ENCODE measurements around the gene TSC22D4.

DNA sequence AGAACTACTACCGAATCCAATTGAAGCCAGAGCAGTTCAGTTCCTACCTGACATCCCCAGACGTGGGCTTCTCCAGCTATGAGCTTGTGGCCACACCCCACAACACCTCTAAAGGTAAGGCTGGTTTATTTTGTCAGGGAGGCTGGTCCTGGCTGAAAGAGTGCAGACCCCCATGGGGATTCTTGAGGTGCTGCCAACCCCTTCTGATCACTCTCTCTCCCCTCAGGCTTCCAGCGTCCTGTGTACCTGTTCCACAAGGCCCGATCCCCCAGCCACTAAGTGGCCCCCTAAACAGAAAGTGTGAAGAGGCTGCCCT is 45.8 kb downstream of the TSC22D4 start:
- TF ChIP-seq, protein P1, sequence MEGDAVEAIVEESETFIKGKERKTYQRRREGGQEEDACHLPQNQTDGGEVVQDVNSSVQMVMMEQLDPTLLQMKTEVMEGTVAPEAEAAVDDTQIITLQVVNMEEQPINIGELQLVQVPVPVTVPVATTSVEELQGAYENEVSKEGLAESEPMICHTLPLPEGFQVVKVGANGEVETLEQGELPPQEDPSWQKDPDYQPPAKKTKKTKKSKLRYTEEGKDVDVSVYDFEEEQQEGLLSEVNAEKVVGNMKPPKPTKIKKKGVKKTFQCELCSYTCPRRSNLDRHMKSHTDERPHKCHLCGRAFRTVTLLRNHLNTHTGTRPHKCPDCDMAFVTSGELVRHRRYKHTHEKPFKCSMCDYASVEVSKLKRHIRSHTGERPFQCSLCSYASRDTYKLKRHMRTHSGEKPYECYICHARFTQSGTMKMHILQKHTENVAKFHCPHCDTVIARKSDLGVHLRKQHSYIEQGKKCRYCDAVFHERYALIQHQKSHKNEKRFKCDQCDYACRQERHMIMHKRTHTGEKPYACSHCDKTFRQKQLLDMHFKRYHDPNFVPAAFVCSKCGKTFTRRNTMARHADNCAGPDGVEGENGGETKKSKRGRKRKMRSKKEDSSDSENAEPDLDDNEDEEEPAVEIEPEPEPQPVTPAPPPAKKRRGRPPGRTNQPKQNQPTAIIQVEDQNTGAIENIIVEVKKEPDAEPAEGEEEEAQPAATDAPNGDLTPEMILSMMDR (IDR thresholded peaks at IDR 0.05) = no peak
- no peak for TF ChIP-seq POLR2A (IDR thresholded peaks at IDR 0.05)

Measured in esophagus squamous epithelium (tissue), 4 donors.